Muscle of back (tissue), 11 donors: ENCODE results near the gene SLC43A3. TPM values are rescaled to one million over a fixed set of nuclear protein-coding genes. Genes with fewer than 3 reads are reported as not detected.
"Not testable (repeated sequence)": the region's sequence is repeated elsewhere in the genome, so short reads cannot be mapped to it uniquely, and the experiment has no call there.

Experiments
- DNase-seq, 3 donors: peaks; one replicate each; pipeline versions ENCODE4 v3.0.0 to v3.0.0-alpha.2; 2013
- polyA plus RNA-seq, 10 donors: library from polyadenylated mRNA; unstranded; fragments of 120-200 nt; gene quantifications; one replicate each; pipeline ENCODE4 v1.2.1, GENCODE V29; 2013; ENCODE audit not compliant: insufficient read length in 10 of 10

The SLC43A3 gene
- polyA plus RNA-seq, 10 donors = 25.9 to 43.0 (median 31.8) TPM

DNA sequence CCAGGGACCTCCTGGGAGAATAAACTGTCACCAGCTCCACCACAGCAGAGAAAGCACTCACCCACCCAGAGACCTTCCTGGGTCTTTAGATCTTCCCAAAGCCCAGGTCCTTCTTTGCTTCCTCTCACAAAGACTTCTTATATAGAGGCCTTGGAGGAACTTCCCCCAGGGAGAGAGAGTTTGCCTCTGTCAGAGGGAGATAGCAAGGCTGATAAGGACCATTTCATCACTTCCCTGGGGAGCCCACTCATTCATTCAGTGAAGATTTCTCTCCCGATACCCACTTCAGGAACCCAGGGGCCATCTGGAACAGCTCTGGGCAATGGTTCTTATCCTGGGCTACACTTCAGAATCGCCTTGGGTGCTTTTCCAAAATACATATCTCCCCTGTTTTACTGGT is 36.4 kb downstream of the SLC43A3 start, which contains the start of gene PRG2:
PRG2 (minus strand) TSS at position 116 of the 400 bp plus-strand sequence. CDS start 706 bp downstream, outside the sequence.
- no peak for DNase-seq

DNA sequence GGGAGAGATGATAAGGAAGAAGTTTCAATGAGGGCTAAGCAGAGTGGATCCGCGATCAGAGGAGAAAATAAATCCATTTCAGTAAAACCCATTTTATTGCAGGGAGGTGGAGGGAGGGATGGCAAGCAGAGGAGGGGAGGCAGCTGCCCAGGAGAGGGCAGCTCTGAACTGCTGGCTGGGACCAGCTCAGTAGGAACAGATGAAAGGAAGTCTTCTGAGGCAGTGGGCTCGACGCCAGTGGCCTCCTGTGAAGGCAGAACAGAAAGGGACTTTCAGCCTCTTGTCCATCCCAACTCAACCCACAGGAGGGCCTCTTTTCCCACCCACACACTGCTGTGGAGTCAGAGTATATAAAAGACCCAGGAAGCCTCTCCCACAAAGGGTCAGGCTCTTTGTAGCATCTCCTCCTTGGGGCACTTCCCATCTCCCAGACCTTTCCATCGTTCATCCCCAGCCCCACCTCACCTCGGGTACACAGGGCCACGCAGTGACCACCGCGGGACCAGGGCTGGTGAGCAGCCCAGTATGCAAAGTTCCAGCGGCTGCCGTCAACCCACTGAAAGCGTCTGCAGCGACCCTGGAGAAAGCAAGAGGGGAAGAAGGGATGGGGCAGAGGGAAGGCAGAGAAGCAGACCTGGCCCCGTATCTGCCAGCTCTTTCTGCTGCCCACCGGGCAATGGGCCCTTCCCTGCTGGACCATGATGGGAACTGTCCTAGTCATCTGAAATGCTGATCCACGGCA is 39.5 kb downstream of the SLC43A3 start:
- DNase-seq = no peak

DNA sequence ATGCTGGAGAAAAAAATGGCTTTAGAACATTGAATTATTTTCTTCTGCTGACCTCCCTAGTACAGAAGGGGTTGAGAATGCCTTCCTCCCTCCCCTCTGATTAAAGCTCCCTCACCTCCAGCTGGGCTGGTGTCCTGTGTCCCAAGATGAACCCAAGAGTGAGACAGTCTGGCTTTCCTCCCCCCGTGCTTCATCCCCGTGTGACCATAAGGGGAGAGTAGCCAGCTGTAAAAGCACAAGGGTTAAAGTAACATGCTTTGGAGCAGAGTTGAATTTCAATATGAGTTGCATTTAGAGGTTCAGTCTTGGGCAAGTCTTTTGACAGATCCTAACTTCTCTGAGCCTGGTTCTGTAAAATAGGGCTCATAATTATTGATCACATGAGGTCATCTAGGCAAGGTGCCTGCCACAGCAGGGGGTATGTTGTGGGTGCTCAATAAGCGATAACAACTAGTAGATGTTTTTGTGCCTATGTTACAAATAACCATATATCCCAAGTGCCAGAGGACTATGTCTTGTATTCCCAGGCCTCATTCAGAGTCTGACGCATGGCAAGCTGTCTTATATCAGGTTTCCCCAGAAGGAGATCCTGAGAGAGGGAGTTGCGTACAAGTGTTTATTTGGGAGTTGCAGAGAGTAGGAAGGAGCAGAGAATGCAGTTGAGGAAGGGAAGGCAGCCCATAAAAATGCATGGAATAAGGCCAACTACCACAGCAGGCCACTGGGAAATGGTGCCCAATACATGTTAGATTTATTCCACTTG is 40.6 kb downstream of the SLC43A3 start:
- DNase-seq = no peak

DNA sequence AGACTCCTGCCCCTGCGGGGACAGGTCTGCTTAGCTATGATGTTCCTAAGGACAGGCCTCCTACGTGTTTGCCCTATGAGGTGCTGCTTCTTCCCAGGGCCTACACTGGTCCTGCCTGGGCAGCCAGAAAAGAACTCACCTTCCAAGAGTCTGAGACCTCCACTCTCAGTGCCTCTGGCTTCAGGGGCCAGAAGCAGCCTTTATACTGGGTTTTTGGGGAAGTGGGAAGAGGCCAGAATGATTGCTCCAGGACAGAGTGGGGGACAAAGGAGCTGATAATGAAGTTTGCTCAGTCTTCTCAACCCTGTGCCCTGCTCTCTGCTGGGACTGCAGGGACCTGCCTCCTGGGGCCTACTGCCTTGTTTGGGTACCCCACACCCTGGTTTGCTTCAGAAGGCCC is 45.9 kb downstream of the SLC43A3 start, which contains the start of gene PRG3:
PRG3 (minus strand) TSS at position 176 of the 400 bp plus-strand sequence. CDS start 442 bp downstream, outside the sequence.
- DNase-seq = no peak

DNA sequence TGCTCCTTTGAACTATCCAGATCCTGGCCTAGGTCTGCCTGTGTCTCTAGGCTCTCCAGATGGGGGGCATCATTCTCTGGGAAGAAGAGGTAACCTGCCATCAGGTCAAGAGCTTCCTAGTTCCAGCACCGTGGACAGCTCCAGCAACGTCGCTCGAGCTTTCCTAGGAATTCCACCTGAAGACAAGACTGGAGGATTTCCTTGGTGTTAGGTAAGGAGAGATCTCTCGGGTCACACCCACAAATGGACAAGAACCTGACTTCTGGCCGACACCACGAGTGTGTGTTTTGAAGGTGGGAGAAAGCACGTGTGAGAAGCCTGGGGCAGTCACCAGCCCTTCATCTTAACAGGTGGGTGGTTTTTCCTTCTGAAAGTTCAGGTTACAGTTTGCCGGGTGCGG is 47.2 kb downstream of the SLC43A3 start:
- no peak for DNase-seq

DNA sequence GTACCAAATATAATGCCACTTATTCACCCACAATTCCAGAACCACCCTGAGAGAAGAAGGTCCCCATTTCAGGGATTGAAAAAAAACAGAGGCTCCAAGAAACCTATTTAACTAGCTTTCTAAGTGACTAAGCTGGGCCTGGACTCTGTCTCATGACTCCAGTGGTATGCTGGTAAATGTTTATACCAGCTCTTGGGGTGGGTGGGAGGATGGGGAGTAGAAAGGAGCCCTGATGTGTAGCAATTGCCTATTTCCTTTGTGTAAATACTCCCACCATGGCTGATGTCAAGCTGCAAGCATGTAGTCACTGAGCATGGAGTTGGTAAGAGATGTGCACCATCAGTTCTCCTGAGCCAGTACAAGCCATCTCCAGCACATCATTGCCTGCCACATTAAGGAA is 48.7 kb downstream of the SLC43A3 start:
- no peak for DNase-seq

DNA sequence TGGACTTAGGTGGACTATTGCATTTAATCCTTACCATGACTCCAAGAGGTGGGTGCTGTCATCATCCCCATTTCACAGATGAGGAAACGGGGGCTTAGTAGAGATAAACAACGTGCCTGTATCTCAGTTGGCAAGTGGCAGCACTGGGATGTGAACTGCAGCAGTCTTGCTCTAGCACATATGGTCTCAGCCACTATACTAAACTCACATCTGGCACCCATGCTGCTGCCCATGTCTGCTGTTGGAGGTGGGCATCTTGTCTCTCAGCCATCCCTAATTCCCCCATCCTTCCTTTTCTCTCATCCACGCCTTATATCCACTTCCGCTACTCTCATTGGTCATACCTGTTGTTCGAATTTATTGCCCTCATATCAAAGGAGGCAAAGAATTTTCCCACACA is 49.8 kb downstream of the SLC43A3 start:
- no peak for DNase-seq

DNA sequence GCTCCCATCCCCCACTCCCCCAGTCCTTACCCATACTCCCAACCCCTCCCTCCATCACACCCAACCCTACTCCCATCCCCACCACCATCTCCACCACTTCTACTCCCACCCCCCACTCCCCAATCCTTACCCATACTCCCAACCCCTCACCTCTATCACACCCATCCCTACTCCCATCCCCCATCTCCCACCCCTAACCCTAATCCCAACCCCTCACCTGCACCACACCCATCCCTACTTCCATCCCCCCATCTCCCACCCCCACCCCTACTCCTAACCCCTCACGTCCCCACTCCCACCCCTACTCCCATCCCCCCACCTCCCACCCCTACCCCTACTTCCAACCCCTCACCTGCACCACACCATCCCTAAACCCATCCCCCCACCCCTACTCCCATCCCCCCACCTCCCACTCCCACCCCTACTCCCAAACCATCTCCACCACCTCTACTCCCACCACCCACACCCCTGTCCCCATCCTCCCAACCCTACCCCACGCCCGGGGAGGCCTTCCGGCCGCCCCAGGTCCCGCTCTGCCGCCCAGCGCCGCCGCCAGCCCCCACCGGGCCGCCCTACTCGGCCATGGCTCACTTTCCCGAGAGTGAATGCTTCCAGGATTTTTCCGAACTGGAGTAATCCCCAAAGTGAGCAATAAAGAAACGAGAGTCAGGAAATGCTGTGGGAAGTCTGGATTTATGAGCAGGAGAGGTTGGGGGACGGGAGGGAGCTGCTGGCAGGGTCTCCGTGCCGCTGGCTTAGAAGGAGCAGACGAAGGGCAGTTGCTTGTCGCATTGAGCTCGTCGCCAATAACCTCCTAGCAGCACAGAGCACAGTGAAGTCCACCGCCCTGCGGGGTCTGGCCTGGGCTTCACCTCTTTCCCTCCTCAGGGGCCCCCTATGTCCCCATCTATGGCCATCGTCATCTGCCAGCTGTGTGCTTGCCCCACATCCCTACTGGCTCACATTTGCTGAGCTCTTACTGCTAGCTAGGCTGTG is 50.5 kb downstream of the SLC43A3 start:
- DNase-seq = no peak

DNA sequence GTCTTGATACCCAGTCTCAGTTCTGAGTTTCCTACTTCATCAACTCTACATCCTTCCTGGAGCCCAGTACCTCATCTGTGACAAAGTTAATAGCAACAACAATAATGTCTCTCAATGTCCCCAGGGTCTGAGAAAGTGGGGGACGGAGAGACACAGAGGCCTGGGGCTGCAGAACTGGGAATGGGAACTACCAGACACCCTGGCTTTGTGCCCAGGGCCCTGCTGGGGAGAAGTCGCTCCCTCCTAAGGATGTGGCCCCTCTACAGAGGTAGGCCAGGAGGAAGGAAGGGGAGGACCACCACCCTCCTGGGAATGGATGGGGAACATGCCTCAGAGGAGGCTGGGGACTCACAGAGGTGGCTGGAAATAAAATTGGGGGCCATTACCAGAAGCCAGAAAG is 51.4 kb downstream of the SLC43A3 start:
- DNase-seq = no peak

DNA sequence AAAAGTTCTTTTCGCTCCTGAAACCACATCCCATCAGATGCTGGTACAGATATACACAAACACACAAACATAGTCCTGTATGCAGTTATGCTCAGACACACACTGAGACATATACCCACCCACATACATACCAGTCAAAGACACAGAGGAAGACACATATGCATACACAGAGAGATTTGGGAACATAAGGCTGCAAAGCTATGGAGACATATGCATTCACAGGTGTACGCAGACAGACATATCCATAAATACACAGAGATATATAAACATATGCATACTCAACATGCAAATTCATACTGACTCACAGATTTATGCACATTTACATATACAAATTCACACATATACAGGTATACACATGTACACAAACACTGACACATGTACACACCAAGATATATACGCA is 52.0 kb downstream of the SLC43A3 start:
- DNase-seq = no peak

DNA sequence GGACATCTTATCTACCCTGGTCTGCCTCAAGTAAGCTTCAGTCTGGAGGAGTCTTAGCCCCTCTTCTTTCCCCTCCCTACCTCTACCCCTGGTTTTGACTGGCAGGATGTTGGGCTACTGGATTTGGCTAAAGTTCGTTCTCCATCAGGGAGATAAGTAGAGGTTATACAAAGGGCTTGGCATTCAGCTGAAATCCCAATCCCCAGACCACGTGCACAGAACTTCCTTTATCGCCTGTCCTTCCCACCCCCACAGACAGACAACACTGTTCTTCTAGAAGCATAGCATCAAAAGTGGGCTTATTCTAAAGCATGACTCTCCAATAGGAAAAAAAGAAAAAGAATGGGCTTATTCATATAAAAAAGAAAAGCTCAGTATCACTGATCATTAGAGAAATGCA is 53.8 kb downstream of the SLC43A3 start:
- DNase-seq = no peak

DNA sequence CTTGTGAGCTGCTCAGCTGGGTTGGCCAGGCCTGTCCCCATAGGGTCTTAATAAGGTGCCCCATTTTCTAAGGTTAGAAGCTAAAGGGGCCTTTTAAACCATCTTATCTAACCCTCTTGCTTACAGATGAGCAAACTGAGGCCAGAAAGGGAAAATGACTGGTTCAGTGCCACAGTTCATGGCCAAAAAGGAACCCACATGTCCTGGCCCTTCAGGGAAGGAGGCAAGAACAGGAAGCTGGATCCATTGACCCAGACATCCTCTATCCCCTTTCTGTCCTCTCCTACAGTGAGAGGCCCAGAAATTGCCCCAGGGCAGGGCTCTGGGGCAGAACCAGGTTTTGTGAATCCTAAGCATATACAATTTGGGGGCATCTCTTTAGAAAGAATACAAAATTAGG is 56.0 kb downstream of the SLC43A3 start:
- DNase-seq = no peak

DNA sequence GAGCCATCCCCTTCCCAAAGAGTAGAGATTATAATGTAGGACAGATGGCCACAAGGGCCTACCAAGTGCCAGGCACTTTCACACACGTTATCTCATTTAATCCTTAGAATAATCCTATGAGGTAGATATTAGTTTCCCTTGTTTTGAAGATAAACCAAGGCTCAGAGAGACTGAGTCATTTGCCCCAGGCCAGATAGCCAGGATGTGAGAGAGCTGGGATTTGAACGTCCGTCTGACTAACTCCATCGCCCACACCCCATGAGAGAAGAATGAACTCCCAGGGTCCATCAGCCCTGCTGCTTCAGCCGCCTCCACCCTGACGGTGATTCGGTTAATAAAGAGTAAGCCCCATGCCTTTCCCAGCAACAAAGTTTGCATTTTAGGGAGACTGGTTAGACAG is 56.7 kb downstream of the SLC43A3 start:
- no peak for DNase-seq

DNA sequence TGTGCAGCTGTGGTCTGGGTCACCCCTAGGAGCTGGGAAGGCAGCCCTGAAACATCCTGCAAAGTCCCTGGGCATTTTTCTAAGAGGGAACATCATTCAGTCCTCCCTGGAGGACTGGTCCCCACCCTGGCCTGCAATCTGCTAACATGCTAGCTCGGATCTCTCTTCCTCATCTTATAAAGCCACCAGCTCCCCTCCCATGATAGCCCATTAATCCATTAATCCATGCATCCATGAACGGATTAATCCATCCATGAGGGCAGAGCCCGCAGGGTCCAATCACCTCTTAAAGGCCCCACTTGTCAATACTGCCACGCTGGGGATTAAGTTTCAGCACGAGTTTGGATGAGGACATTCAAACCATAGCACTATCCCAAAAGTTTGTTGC is 58.1 kb downstream of the SLC43A3 start:
- DNase-seq = no peak

DNA sequence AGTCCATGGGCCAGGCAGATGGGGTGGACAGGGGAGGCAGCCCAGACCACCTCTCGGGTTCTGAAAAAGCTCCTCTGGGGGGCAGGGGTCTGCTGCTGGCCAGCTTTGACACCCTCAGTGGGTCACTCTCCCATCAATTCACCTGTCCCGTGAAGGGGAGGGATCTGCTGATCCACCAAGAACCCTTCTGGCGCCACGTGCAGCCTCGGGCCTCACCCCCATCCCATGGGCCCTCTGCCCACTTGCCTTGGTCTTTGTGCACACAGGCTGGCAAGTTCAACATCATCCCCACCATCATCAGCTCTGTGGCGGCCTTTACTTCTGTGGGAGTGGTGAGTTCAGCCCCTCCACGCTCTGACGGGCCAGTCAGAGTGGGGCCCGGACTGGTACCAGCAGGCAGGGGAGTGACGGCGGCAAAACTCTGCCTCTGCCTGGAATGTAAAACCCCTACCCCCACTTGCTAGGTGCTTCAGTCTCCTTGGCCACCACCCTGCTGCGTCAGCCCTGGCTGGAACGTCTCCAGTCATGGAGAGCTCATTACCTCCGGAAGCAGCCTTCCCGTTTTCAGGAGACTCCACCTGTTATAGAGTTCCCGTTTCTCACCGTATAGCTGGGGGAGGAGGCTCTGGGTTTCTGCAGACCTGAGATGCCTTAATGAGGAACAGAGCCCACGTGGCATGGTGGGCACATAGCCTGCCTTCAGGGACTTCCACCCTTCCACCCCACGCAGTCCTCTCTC is 58.6 kb downstream of the SLC43A3 start:
- no peak for DNase-seq

DNA sequence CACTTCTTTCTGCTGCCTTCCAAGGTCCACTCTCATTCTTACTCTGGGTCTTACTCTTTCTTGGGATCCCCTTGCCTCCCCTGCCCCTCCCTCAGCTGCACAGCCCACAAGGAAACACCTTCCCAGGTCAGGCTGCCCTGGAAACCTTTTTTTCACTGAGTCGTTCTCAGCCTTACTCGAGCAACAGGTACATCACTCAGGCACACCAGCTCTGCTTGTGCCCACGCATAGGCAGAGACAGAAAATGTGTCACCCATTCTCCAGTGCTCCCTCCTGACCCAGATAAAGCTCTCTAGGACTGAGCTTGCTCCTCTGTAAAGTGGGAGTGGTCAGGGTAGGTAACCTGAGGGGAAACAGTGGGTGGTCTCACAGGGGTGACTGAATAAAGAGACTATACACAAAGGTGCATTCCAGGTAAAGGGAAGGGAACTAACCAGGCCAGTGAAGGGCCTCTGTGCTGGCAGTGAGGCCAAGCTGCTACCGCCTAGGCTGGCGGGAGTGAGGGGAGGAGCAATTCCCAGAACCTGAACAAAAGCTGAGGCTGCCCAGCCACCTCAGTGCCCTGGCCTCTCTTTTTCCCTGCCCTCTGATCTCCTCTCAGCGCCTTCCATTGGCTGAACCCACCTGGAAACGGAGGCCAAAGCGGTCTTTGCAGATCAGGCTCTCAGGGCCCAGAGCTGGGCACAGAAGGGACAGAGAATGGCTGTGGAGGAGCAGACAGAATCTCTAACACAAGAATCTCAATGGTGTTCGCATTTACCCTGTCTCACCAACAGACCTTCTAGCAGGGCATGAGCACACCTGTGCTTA is 61.9 kb downstream of the SLC43A3 start:
- DNase-seq = no peak

DNA sequence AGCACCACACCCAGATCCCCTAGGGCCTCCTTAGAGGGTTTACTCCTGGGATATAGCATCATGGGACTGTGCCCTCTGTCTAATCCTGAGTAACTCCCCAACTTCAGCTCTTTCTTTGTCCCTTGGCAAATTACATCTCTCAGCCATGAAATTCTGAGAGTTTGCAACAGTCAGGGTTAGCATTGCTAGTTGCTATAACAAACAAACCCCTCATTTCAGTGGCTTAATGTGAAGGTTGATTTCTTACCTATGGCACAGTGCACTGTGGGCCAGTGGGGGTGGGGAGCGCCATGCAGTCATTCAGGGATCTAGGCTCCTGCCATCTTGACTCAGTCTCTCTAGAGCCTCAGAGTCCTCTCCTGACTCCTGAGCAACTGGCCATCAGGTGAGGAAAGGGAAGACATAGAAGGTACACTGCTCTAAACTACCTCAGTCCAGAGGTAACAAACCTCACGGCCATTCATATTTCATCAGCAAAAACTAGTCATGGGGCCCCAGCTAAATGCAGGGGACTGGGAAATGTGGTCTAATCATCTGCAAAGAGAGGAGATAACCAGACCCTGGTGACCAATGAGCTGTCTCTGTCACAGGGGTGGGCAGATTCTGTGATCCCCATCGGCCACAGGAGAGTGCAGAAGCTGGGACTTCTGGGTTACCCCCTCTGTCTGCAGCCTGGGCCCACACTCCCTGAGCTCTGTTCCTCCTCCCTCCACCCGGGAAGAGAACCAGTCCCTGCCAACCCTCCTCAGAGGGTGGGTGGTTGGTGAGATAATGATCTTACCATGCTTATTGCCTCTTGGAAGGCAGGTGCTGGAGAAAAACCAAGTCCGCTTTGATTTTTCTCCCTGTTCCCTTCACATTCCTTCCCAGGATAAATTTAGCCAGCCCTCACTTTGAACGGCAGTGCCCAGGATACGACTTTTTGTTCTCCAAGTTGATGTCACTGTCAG is 63.5 kb downstream of the SLC43A3 start:
- no peak for DNase-seq

DNA sequence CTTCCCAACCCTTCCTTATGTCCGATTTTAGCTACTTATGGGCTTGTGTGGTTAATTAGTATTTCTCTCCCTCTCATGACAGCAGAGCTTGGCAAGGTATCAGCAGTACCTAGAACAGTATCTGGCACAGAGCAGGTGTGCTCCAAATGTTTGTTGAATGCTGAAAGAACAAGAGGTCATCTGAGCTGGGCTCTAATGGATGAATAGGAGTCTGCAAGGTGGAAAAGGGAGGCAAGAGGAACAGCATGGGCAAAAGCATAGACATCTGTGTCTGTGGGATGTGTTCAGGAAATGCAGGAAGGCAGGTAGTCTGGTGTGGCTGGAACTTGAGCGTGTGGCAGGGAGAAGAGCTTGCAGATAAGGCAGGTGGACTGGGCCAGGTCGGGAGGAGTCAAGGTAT is 65.0 kb downstream of the SLC43A3 start:
- no peak for DNase-seq

DNA sequence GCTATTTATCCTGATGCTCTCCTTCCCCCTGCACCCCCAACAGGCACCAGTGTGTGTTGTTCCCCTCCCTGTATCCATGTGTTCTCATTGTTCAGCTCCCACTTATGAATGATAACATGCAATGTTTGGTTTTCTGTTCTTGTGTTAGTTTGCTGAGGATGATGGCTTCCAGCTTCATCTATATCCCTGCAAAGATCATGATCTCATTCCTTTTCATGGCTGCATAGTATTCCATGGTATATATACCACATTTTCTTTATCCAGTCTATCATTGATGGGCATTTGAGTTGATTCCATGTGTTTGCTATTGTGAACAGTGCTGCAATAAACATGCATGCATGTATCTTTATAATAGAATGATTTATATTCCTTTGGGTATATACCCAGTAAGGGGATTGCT is 65.5 kb downstream of the SLC43A3 start:
- not testable (repeated sequence) for DNase-seq
